ENCODE measurements around the gene IQSEC3.

The IQSEC3 gene

GRCh38 chr12:203074-203461, 136.5 kb downstream of the IQSEC3 start:
- ChIA-PET POLR2A (no interaction called here), CTCF (no interaction called here)
- no peak for TF ChIP-seq LEF1 (IDR thresholded peaks at IDR 0.05; ENCODE audit: borderline replicate concordance)
- TF ChIP-seq FOXA1 (IDR thresholded peaks at IDR 0.05), result no peak
- TF ChIP-seq ZNF384 (IDR thresholded peaks at IDR 0.05), result no peak
- no peak for TF ChIP-seq TARDBP (IDR thresholded peaks at IDR 0.05)
- TF ChIP-seq L3MBTL2 (conservative IDR thresholded peaks at IDR 0.05), result no peak
- no peak for TF ChIP-seq NFRKB (IDR thresholded peaks at IDR 0.05)
- no peak for TF ChIP-seq ELF4 (IDR thresholded peaks at IDR 0.05)
- no peak for TF ChIP-seq BHLHE40 (IDR thresholded peaks at IDR 0.05; ENCODE audit: borderline replicate concordance)
- no peak for TF ChIP-seq FOXM1 (IDR thresholded peaks at IDR 0.05; ENCODE audit: borderline replicate concordance)
- TF ChIP-seq HDGF (IDR thresholded peaks at IDR 0.05; ENCODE audit: borderline replicate concordance), result no peak
- TF ChIP-seq SUZ12 (IDR thresholded peaks at IDR 0.05), result no peak
- no peak for TF ChIP-seq FOXK2 (IDR thresholded peaks at IDR 0.05)
- no peak for TF ChIP-seq ARNT (IDR thresholded peaks at IDR 0.05)
- TF ChIP-seq CTBP1 (IDR thresholded peaks at IDR 0.05; ENCODE audit: borderline replicate concordance), result no peak
- DNase-seq (ENCODE audit: extremely low spot score), result no peak

DNA sequence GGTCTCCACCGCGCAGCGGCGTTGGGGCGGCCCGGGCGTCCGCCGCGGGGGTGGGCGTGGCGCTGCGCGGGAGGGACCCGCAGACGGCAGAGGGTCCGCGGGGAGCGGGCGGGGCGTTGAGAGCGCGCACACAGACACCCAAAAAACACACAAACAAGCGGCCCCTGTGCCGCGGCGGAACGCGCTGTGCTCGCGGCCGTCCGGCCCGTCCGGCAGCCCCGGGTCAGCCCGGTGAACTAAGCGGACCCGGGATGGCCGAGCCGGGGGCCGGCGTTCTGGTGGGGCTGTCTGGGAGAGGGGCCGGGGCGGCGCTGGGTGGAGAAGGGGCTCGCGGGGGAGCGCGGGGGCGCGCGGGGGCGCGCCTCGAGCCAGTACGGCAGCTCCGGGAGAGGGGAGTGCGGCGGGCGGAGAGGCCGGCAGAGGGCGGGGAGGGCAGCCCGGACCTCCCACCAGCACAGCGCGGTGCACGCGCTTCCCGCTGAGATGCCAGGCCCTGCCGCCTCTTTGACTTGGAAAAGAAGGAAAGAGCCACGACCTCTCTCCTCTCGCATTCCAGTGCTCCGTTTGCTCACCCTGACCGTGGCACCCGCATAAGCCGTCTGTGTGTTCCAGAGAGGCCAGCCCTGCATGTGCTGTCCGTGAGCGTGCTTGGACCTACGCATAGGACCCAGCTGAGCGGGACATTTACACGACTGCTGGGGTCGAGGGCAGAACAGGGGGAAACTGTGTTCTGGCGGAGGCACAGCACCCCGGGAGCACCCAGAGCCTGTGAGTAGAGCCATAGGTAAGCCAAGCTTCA, 137.1 kb downstream of the IQSEC3 start:
- CTCF ChIA-PET, result no interaction called here
- DNase-seq (ENCODE audit: extremely low spot score), result peak; percentile 62
- POLR2A ChIA-PET, result no interaction called here
- TF ChIP-seq TARDBP (IDR thresholded peaks at IDR 0.05) (no peak), L3MBTL2 (conservative IDR thresholded peaks at IDR 0.05) (peak; percentile 75), NFRKB (IDR thresholded peaks at IDR 0.05) (no peak), FOXA1 (IDR thresholded peaks at IDR 0.05) (no peak), FOXM1 (IDR thresholded peaks at IDR 0.05; ENCODE audit: borderline replicate concordance) (no peak)
- TF ChIP-seq, protein P1, sequence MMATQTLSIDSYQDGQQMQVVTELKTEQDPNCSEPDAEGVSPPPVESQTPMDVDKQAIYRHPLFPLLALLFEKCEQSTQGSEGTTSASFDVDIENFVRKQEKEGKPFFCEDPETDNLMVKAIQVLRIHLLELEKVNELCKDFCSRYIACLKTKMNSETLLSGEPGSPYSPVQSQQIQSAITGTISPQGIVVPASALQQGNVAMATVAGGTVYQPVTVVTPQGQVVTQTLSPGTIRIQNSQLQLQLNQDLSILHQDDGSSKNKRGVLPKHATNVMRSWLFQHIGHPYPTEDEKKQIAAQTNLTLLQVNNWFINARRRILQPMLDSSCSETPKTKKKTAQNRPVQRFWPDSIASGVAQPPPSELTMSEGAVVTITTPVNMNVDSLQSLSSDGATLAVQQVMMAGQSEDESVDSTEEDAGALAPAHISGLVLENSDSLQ (IDR thresholded peaks at IDR 0.05), result no peak

- DNase-seq (ENCODE audit: extremely low spot score), result no peak
- POLR2A ChIA-PET, result no interaction called here
- TF ChIP-seq ELF4 (IDR thresholded peaks at IDR 0.05), result no peak
- TF ChIP-seq SP1 (IDR thresholded peaks at IDR 0.05), result no peak
- CTCF ChIA-PET, result no interaction called here
Observed at GRCh38 chr12:204261-204678, 137.7 kb downstream of the IQSEC3 start.

GRCh38 chr12:205026-205425, 138.5 kb downstream of the IQSEC3 start:
- CTCF ChIA-PET, result no interaction called here
- no peak for TF ChIP-seq SUZ12 (IDR thresholded peaks at IDR 0.05)
- TF ChIP-seq ZNF384 (IDR thresholded peaks at IDR 0.05), result no peak
- TF ChIP-seq LEF1 (IDR thresholded peaks at IDR 0.05; ENCODE audit: borderline replicate concordance), result no peak
- no peak for TF ChIP-seq CTBP1 (IDR thresholded peaks at IDR 0.05; ENCODE audit: borderline replicate concordance)
- TF ChIP-seq FOXA1 (IDR thresholded peaks at IDR 0.05), result no peak
- no peak for TF ChIP-seq SP1 (IDR thresholded peaks at IDR 0.05)
- TF ChIP-seq FOXM1 (IDR thresholded peaks at IDR 0.05; ENCODE audit: borderline replicate concordance), result no peak
- no peak for TF ChIP-seq L3MBTL2 (conservative IDR thresholded peaks at IDR 0.05)
- TF ChIP-seq ARNT (IDR thresholded peaks at IDR 0.05), result no peak
- TF ChIP-seq TARDBP (IDR thresholded peaks at IDR 0.05), result no peak
- no peak for TF ChIP-seq HDGF (IDR thresholded peaks at IDR 0.05; ENCODE audit: borderline replicate concordance)
- no peak for TF ChIP-seq NFRKB (IDR thresholded peaks at IDR 0.05)
- no peak for DNase-seq (ENCODE audit: extremely low spot score)
- POLR2A ChIA-PET, result no interaction called here

DNA sequence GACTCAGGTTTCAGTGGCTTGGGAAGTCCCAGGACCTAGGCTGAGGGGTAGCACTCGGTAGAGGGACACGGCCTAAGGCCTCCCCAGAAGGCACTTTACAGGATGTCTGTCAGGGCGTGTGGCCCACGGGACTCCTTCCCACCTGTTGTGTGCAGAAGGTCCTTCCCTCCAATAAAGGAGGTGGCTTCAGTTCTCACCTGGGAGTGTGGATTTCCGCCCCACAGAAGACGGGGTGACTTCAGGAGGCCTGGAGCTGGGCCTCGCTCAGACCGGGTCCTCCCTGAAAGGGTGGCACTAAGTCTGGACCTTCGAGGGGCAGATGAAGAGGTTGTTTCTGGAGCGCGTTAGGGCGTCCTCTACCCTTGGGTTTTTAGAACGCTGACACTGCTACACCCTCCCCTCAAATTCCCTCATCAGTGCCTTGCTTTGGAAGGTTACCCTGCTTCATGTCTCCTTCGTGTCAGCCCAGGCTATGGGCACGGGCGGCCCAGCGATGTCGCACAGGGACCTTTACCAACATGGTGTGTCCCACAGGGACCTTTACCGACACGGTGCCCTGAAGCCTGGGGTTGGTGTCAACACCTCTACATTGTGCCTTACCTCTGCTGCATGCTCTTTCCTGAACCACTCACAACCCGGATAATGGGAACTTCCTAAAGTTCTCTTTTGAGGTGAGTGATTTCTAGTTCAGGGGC, 140.3 kb downstream of the IQSEC3 start:
- TF ChIP-seq ZNF384 (IDR thresholded peaks at IDR 0.05) (no peak), BHLHE40 (IDR thresholded peaks at IDR 0.05; ENCODE audit: borderline replicate concordance) (no peak), FOXM1 (IDR thresholded peaks at IDR 0.05; ENCODE audit: borderline replicate concordance) (no peak), NFRKB (IDR thresholded peaks at IDR 0.05) (no peak), LEF1 (IDR thresholded peaks at IDR 0.05; ENCODE audit: borderline replicate concordance) (no peak)
- POLR2A ChIA-PET, result no interaction called here
- CTCF ChIA-PET, result no interaction called here
- no peak for DNase-seq (ENCODE audit: extremely low spot score)

DNA sequence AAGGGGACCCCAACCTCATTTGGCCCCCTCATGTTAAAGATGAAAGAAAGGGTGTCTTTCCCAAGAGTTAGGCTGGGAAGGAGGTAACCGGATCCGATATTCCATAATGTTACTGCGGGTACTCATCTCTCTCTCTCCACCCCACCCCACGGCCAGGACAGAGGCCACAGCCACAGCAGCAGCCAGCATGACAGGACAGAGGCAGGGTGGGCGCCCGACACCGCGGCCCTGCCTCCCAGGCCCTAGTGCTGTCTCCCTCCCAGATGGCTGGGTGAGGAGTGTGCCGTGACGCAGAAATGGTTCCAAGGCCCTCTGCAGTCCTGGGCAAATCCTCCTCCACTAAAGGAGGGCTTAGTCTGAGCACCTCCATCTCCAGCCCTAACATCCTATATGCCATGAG, 141.2 kb downstream of the IQSEC3 start:
- CTCF ChIA-PET, result no interaction called here
- TF ChIP-seq FOXK2 (IDR thresholded peaks at IDR 0.05) (no peak), ZNF384 (IDR thresholded peaks at IDR 0.05) (no peak), SP1 (IDR thresholded peaks at IDR 0.05) (no peak), SUZ12 (IDR thresholded peaks at IDR 0.05) (no peak), ARNT (IDR thresholded peaks at IDR 0.05) (no peak), TARDBP (IDR thresholded peaks at IDR 0.05) (no peak), FOXM1 (IDR thresholded peaks at IDR 0.05; ENCODE audit: borderline replicate concordance) (no peak), CTBP1 (IDR thresholded peaks at IDR 0.05; ENCODE audit: borderline replicate concordance) (no peak), ELF4 (IDR thresholded peaks at IDR 0.05) (no peak), BHLHE40 (IDR thresholded peaks at IDR 0.05; ENCODE audit: borderline replicate concordance) (no peak), NFRKB (IDR thresholded peaks at IDR 0.05) (no peak), FOXA1 (IDR thresholded peaks at IDR 0.05) (no peak)
- POLR2A ChIA-PET, result no interaction called here
- no peak for DNase-seq (ENCODE audit: extremely low spot score)

DNA sequence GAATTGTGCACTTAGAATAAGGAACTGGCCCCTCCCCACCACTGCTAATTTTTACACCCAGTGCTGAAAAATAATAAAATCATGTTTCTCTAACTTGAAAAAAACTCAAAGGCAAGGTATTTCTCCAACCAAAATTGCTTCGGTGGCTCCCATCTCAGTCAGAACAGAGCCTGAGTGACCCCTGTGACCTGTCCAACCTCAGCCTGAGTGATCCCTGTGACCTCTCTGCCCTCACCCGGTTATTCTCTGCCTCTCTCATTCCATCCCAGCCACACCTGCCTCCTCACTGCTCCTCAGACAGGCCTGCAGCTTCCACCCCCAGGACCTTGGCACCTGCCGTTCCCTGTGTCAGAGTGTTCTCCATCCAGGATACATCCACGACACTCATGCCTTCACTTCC, 142.2 kb downstream of the IQSEC3 start:
- POLR2A ChIA-PET, result interaction anchor here (1.6 kb wide), 1 partner anchor 9 kb away, joined by 3 read pairs; no protein-coding TSS in a partner anchor
- DNase-seq (ENCODE audit: extremely low spot score), result no peak
- CTCF ChIA-PET, result interaction anchor here (1.7 kb wide), 1 partner anchor 10 kb away, joined by 7 read pairs; no protein-coding TSS in a partner anchor
- TF ChIP-seq ZNF384 (IDR thresholded peaks at IDR 0.05), result no peak
- no peak for TF ChIP-seq FOXM1 (IDR thresholded peaks at IDR 0.05; ENCODE audit: borderline replicate concordance)
- TF ChIP-seq ELF4 (IDR thresholded peaks at IDR 0.05), result no peak
- TF ChIP-seq, protein P1 (IDR thresholded peaks at IDR 0.05), result no peak
- TF ChIP-seq LEF1 (IDR thresholded peaks at IDR 0.05; ENCODE audit: borderline replicate concordance), result no peak
- no peak for TF ChIP-seq TARDBP (IDR thresholded peaks at IDR 0.05)
- TF ChIP-seq SP1 (IDR thresholded peaks at IDR 0.05), result no peak
- TF ChIP-seq SUZ12 (IDR thresholded peaks at IDR 0.05), result no peak
- no peak for TF ChIP-seq NFRKB (IDR thresholded peaks at IDR 0.05)
- TF ChIP-seq L3MBTL2 (conservative IDR thresholded peaks at IDR 0.05), result no peak
- no peak for TF ChIP-seq BHLHE40 (IDR thresholded peaks at IDR 0.05; ENCODE audit: borderline replicate concordance)
- no peak for TF ChIP-seq FOXK2 (IDR thresholded peaks at IDR 0.05)
- no peak for TF ChIP-seq HDGF (IDR thresholded peaks at IDR 0.05; ENCODE audit: borderline replicate concordance)
- no peak for TF ChIP-seq CTBP1 (IDR thresholded peaks at IDR 0.05; ENCODE audit: borderline replicate concordance)
- TF ChIP-seq ARNT (IDR thresholded peaks at IDR 0.05), result no peak
- no peak for TF ChIP-seq FOXA1 (IDR thresholded peaks at IDR 0.05)
